ENCODE results near the gene CAPN1.

GRCh38 chr11:65212226-65212801 is 30.6 kb downstream of the CAPN1 start:
- no peak for TF ChIP-seq CTCF (IDR thresholded peaks at IDR 0.05; ENCODE audit: low read length)
- no peak for TF ChIP-seq EZH2 (IDR thresholded peaks at IDR 0.05; ENCODE audit: borderline replicate concordance, low read length)
